PC-3 (cell line): ENCODE data around the gene ZEB2. TPM values are rescaled to one million over a fixed set of nuclear protein-coding genes. Genes with fewer than 3 reads are reported as not detected.

Experiments
- ATAC-seq: fragments of 200-7000 bp; cut with Tn5 transposase; 2 replicates; pipeline ENCODE4 v1.9.1; 2020; ENCODE audit warnings: mild to moderate bottlenecking, moderate library complexity
- BruUV-seq: library from RNA; stranded (reverse); fragments of 400-500 nt; replicated peaks from 2 replicates; lab custom pipeline; 2021; lab: Mats Ljungman, UMichigan
- CTCF ChIA-PET: fragments of 300-600 bp; sonication (Branson Sonifier 250); formaldehyde crosslinking; loops from one replicate; lab custom pipeline; 2022; ENCODE audit warnings: antibody characterized with exemption; lab: Charles Lee
- POLR2A ChIA-PET: fragments of 300-600 bp; sonication (Branson Sonifier 250); formaldehyde crosslinking; loops from one replicate; lab custom pipeline; 2022; ENCODE audit warnings: antibody characterized with exemption; ENCODE audit not compliant: unreplicated experiment; lab: Charles Lee
- DNase-seq: peaks from one replicate; pipeline ENCODE4 v3.0.0-alpha.2; 2015
- H2AFZ ChIP-seq: fragments of 300-600 bp; sonication (generic); 2 replicates; pipeline ENCODE4 v1.6.0; 2016; ENCODE audit warnings: antibody characterized with exemption, low read length
- H3F3A ChIP-seq: fragments of 300-600 bp; sonication (generic); one replicate; pipeline ENCODE4 v1.6.0; 2017; ENCODE audit warnings: antibody characterized with exemption, low read length, control low read depth, mild to moderate bottlenecking; ENCODE audit not compliant: unreplicated experiment
- H3K27ac ChIP-seq: fragments of 300-600 bp; sonication (generic); 2 replicates; pipeline ENCODE4 v1.5.1; 2016; ENCODE audit warnings: mild to moderate bottlenecking, low read length
- H3K27me3 ChIP-seq: fragments of 300-600 bp; sonication (generic); 2 replicates; pipeline ENCODE4 v1.6.1; 2016; ENCODE audit warnings: low read length, mixed read lengths
- H3K36me3 ChIP-seq: fragments of 300-600 bp; sonication (generic); 2 replicates; pipeline ENCODE4 v1.6.1; 2016; ENCODE audit warnings: low read depth, mixed run types, low read length, mixed read lengths
- H3K4me1 ChIP-seq: fragments of 300-600 bp; sonication (generic); 2 replicates; pipeline ENCODE4 v1.5.1; 2016; ENCODE audit warnings: low read length; ENCODE audit not compliant: insufficient read depth
- H3K4me2 ChIP-seq: fragments of 300-600 bp; sonication (generic); 2 replicates; pipeline ENCODE4 v1.6.0; 2016; ENCODE audit warnings: low read length
- H3K4me3 ChIP-seq: fragments of 300-600 bp; sonication (generic); 2 replicates; pipeline ENCODE4 v1.5.1; 2016; ENCODE audit warnings: mild to moderate bottlenecking, low read length, mixed read lengths
- H3K79me2 ChIP-seq: fragments of 300-600 bp; sonication (generic); 2 replicates; pipeline ENCODE4 v1.6.1; 2017; ENCODE audit warnings: low read length, mixed read lengths
- H3K9ac ChIP-seq: fragments of 300-600 bp; sonication (generic); 2 replicates; pipeline ENCODE4 v1.6.0; 2016; ENCODE audit warnings: mild to moderate bottlenecking, low read length
- H3K9me2 ChIP-seq: fragments of 300-600 bp; sonication (generic); replicated peaks from 2 replicates; pipeline ENCODE4 v1.6.1; 2016; ENCODE audit warnings: mixed run types, low read length, mixed read lengths
- H3K9me3 ChIP-seq: fragments of 300-600 bp; sonication (generic); 2 replicates; pipeline ENCODE4 v1.6.1; 2016; ENCODE audit warnings: low read length, mixed read lengths
- H4K20me1 ChIP-seq: fragments of 300-600 bp; sonication (generic); 2 replicates; pipeline ENCODE4 v1.6.1; 2016; ENCODE audit warnings: low read length, mixed read lengths
- CTCF ChIP-seq: fragments of 300-600 bp; sonication (generic); conservative IDR thresholded peaks from 2 replicates; pipeline ENCODE4 v1.5.1; 2017; ENCODE audit warnings: antibody characterized with exemption, low read depth, mild to moderate bottlenecking, low read length
- EZH2 ChIP-seq: fragments of 300-600 bp; sonication (generic); IDR thresholded peaks from one replicate; pipeline ENCODE4 v1.6.1; 2017; ENCODE audit warnings: antibody characterized with exemption, mild to moderate bottlenecking, low read length; ENCODE audit not compliant: unreplicated experiment
- EZH2phosphoT487 ChIP-seq: fragments of 300-600 bp; sonication (generic); IDR thresholded peaks from 2 replicates; pipeline ENCODE4 v1.6.1; 2018; ENCODE audit warnings: mild to moderate bottlenecking, antibody characterized with exemption, low read length, borderline replicate concordance
- intact Hi-C: fragments of 100-400 bp; cut with micrococcal nuclease; formaldehyde crosslinking; loops from 2 replicates; pipeline ENCODE4 v1.9.0; 2023
- total RNA-seq: library from RNA; depleted of rRNA; stranded (reverse); fragments of >200 nt; gene quantifications from 2 replicates; pipeline ENCODE4 v1.2.3, GENCODE V29; 2014

ZEB2 gene
- total RNA-seq, 1 experiment from 2014 or later: 1.1 TPM

GRCh38 chr2:144354953-144355352, 165.0 kb downstream of the ZEB2 start:
- intact Hi-C loops: no loop called here
- H3K4me2 ChIP-seq: no peak overlapping the region
- H3K79me2 ChIP-seq: no peaks in the 10 kb centered on the region
- no peak overlapping the region for H3K27ac ChIP-seq
- no peaks in the 10 kb centered on the region for H3F3A ChIP-seq
- BruUV-seq: no TSS peak
- H2AFZ ChIP-seq: no peak overlapping the region
- no peaks in the 10 kb centered on the region for H3K27me3 ChIP-seq
- H3K4me3 ChIP-seq: no peak overlapping the region
- no peak for ATAC-seq
- peak; percentile 43 for DNase-seq
- H3K9ac ChIP-seq: no peak overlapping the region
- peaks cover 40% of the 10 kb centered on the region for H3K4me1 ChIP-seq
- no peaks in the 10 kb centered on the region for H3K9me3 ChIP-seq
- ChIA-PET CTCF (no interaction called here), POLR2A (no interaction called here)
- TF ChIP-seq CTCF: no peak
- TF ChIP-seq EZH2: no peak
- TF ChIP-seq EZH2phosphoT487: no peak
- H3K36me3 ChIP-seq: no peaks in the 10 kb centered on the region
- H4K20me1 ChIP-seq: no peaks in the 10 kb centered on the region
- H3K9me2 ChIP-seq: no peaks in the 10 kb centered on the region

- ChIA-PET POLR2A (no interaction called here), CTCF (no interaction called here)
- Histone ChIP-seq H2AFZ (no peak overlapping the region), H3K4me2 (no peak overlapping the region), H3K27ac (no peak overlapping the region), H3K9me2 (no peaks in the 10 kb centered on the region), H3F3A (no peaks in the 10 kb centered on the region), H3K27me3 (no peaks in the 10 kb centered on the region), H3K4me1 (peaks cover 19% of the 10 kb centered on the region), H3K9me3 (no peaks in the 10 kb centered on the region), H3K9ac (no peak overlapping the region), H4K20me1 (no peaks in the 10 kb centered on the region), H3K79me2 (no peaks in the 10 kb centered on the region), H3K36me3 (no peaks in the 10 kb centered on the region), H3K4me3 (no peak overlapping the region)
- ATAC-seq (no peak), DNase-seq (no peak)
- no TSS peak for BruUV-seq
- TF ChIP-seq EZH2 (no peak), EZH2phosphoT487 (no peak), CTCF (no peak)
- intact Hi-C loops: no loop called here
These were observed 168.2 kb downstream of the ZEB2 start for GRCh38 chr2:144351687-144352086.

GRCh38 chr2:144350151-144350802, 169.6 kb downstream of the ZEB2 start:
- H3K36me3 ChIP-seq: no peaks in the 10 kb centered on the region
- intact Hi-C loops: no loop called here
- POLR2A ChIA-PET: interaction anchor here (0.7 kb wide), 2 partner anchors 38 to 119 kb away, joined by 3 to 25 read pairs; no protein-coding TSS in a partner anchor
- H3K79me2 ChIP-seq: no peaks in the 10 kb centered on the region
- no peak overlapping the region for H3K9ac ChIP-seq
- CTCF ChIA-PET: no interaction called here
- H3K27me3 ChIP-seq: no peaks in the 10 kb centered on the region
- DNase-seq (peak; percentile 75), ATAC-seq (peak; percentile 88)
- peak overlapping the region; percentile 6; the same call in 1 of the 2 replicates for H3K4me3 ChIP-seq
- TF ChIP-seq EZH2 (no peak), CTCF (no peak), EZH2phosphoT487 (no peak)
- H3K4me2 ChIP-seq: peak overlapping the region; percentile 49
- H3K9me2 ChIP-seq: no peaks in the 10 kb centered on the region
- BruUV-seq: no TSS peak
- H2AFZ ChIP-seq: peak overlapping the region; percentile 75
- H3K4me1 ChIP-seq: peaks cover 19% of the 10 kb centered on the region
- no peaks in the 10 kb centered on the region for H3F3A ChIP-seq
- no peaks in the 10 kb centered on the region for H3K9me3 ChIP-seq
- peak overlapping the region; percentile 47 for H3K27ac ChIP-seq
- no peaks in the 10 kb centered on the region for H4K20me1 ChIP-seq
